Peyer's patch (tissue), 4 donors: ENCODE results near the gene GRK2. TPM values are rescaled to one million over a fixed set of nuclear protein-coding genes. Genes with fewer than 3 reads are reported as not detected.

ENCODE experiments used
- DNase-seq, 3 donors: peaks; one replicate each; pipeline ENCODE4 v3.0.0-alpha.2; 2017 to 2019
- H3K27ac ChIP-seq, 4 donors: fragments of 200-600 bp; sonication (generic); one replicate each; pipeline ENCODE4 v1.5.1; 2016 to 2019
- H3K27me3 ChIP-seq, 2 donors: fragments of 200-600 bp; sonication (generic); one replicate each; pipeline ENCODE4 v1.5.1; 2019
- H3K36me3 ChIP-seq, 3 donors: fragments of 200-600 bp; sonication (generic); one replicate each; pipeline ENCODE4 v1.5.1; 2016 to 2019
- H3K4me1 ChIP-seq, 4 donors: fragments of 200-600 bp; sonication (generic); one replicate each; pipeline ENCODE4 v1.5.1; 2016 to 2019
- H3K4me3 ChIP-seq, 4 donors: fragments of 200-600 bp; sonication (generic); 1 replicate in 3 of 4; 2 replicates in 1 of 4; pipeline ENCODE4 v1.5.1; 2016 to 2019; ENCODE audit warnings: mild to moderate bottlenecking in 1 of 4
- H3K9me3 ChIP-seq, 4 donors: fragments of 200-600 bp; sonication (generic); one replicate each; pipeline ENCODE4 v1.5.1; 2016 to 2019; ENCODE audit warnings: mild to moderate bottlenecking in 1 of 4
- POLR2A ChIP-seq, 2 donors: fragments of 450-650 bp; IDR thresholded peaks; one replicate each; pipeline ENCODE4 v1.5.1; 2017; ENCODE audit warnings: antibody characterized with exemption in 2 of 2, mild to moderate bottlenecking in 2 of 2, moderate library complexity in 2 of 2
- total RNA-seq, 4 donors: library from RNA; depleted of rRNA; stranded (reverse); fragments of >200 nt; gene quantifications; one replicate each; pipeline ENCODE4 v1.1.0, GENCODE V29; 2016
- TF ChIP-seq, protein P1 (sequence below), 6 experiments: fragments of 450-650 bp in 4 of 6; fragments of 200-600 bp in 2 of 6; sonication (generic) in 1 of 6; IDR thresholded peaks; one replicate each; pipeline ENCODE4 v1.5.1; 2017 to 2019; ENCODE audit warnings: antibody characterized with exemption in 6 of 6, mild to moderate bottlenecking in 3 of 6, moderate library complexity in 1 of 6

Gene GRK2
- total RNA-seq, 4 donors from 2014 or later: 103 to 276 (median 163) TPM

DNA sequence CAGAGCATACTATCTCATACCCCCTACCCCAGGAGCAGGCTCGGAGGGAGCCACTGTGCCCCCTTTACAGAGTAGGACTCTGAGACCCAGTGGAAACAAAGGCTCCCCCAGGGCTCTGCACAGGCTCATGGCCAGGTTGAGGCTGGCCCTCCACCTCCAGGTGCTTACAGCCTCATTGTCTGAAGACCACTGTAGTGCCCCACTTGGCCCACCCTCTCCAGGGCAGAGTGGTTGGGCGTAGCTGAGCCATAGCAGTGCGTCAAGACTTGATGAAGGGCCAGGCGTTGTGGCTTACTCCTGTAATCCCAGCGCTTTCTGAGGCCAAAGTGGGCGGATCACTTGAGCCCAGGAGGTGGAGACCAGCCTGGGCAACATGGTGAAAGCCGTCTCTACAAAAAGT, 24.5 kb downstream of the GRK2 start:
- Histone ChIP-seq H3K36me3 (peaks cover 0 to 33% (median 0%) of the 10 kb centered on the region in 3 donors), H3K4me1 (peaks cover 4 to 42% (median 33%) of the 10 kb centered on the region in 4 donors), H3K27me3 (no peaks in the 10 kb centered on the region), H3K27ac (peak overlapping the region in 3 of 4 donors; percentile 31 to 95 (median 94)), H3K9me3 (peaks cover 0 to 8% (median 3%) of the 10 kb centered on the region in 4 donors), H3K4me3 (peak overlapping the region in 1 of 4 donors; percentile 91)
- TF ChIP-seq, protein P1, sequence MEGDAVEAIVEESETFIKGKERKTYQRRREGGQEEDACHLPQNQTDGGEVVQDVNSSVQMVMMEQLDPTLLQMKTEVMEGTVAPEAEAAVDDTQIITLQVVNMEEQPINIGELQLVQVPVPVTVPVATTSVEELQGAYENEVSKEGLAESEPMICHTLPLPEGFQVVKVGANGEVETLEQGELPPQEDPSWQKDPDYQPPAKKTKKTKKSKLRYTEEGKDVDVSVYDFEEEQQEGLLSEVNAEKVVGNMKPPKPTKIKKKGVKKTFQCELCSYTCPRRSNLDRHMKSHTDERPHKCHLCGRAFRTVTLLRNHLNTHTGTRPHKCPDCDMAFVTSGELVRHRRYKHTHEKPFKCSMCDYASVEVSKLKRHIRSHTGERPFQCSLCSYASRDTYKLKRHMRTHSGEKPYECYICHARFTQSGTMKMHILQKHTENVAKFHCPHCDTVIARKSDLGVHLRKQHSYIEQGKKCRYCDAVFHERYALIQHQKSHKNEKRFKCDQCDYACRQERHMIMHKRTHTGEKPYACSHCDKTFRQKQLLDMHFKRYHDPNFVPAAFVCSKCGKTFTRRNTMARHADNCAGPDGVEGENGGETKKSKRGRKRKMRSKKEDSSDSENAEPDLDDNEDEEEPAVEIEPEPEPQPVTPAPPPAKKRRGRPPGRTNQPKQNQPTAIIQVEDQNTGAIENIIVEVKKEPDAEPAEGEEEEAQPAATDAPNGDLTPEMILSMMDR (IDR thresholded peaks at IDR 0.05): no peak
- no peak for TF ChIP-seq POLR2A (IDR thresholded peaks at IDR 0.05)
- no peak for DNase-seq

DNA sequence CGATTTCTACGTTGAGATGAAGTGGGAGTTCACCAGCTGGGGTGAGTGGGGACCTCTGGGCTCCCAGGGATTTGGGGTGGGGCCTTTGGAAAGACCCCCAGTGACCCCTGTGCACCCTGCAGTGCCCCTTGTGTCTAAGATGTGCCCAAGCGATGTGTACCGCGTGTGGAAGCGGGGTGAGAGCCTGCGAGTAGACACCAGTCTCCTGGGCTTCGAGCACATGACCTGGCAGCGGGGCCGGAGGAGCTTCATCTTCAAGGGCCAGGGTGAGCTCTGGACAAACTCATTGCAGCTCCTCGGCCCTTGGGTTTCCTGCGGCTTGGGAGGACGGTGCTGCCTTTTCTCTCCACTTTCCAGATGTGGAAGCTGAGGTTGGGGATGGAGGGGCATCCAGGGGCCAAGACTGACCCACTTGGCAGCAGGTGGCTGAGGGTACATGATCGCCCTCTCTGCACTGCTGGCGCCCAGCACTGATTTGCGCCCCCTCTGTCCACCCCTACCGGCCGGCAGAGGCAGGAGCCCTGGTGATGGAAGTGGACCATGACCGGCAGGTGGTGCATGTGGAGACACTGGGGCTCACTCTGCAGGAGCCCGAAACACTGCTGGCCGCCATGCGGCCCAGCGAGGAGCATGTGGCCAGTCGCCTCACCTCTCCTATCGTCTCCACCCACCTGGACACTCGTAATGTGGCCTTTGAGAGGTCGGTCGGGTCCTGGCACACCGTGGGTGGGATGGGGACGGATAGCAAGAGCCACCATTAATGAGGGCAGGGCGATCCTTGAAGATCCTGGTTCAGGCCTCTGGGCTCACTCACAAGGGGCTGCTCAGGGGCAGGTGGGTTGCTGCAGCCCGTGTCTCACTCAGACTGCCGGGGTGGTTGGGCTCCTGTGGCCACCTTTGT, 25.5 kb downstream of the GRK2 start:
- TF ChIP-seq, protein P1 (IDR thresholded peaks at IDR 0.05): no peak
- no peak for TF ChIP-seq POLR2A (IDR thresholded peaks at IDR 0.05)
- Histone ChIP-seq H3K27me3 (no peaks in the 10 kb centered on the region), H3K9me3 (peaks cover 0 to 9% (median 4%) of the 10 kb centered on the region in 4 donors), H3K27ac (no peak overlapping the region), H3K4me3 (no peak overlapping the region), H3K4me1 (peaks cover 4 to 34% (median 25%) of the 10 kb centered on the region in 4 donors), H3K36me3 (peaks cover 0 to 30% (median 0%) of the 10 kb centered on the region in 3 donors)
- no peak for DNase-seq

DNA sequence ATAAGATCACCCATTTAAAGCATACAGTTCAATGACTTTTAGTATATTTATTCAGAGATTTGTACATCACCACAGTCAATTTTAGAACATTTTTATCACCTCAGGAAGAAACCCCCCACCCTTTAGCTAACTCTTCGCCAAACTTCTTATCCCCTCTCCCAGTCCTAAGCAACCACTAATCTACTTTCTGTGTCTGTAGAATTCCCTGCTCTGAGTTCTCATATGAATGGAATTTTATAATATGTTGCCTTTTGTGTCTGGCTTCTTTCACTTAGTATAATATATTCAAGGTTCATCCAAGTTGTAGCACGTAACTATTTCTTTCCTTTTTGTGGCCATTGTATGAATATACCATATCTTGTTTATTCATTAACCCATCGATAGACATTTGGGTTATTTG, 26.4 kb downstream of the GRK2 start:
- no peak overlapping the region for H3K27ac ChIP-seq
- TF ChIP-seq, protein P1 (IDR thresholded peaks at IDR 0.05): no peak
- no peak for TF ChIP-seq POLR2A (IDR thresholded peaks at IDR 0.05)
- DNase-seq: no peak
- H3K36me3 ChIP-seq: peaks cover 0 to 28% (median 0%) of the 10 kb centered on the region in 3 donors
- peaks cover 0 to 9% (median 4%) of the 10 kb centered on the region in 4 donors for H3K9me3 ChIP-seq
- no peaks in the 10 kb centered on the region for H3K27me3 ChIP-seq
- no peak overlapping the region for H3K4me3 ChIP-seq
- H3K4me1 ChIP-seq: peaks cover 4 to 24% (median 16%) of the 10 kb centered on the region in 4 donors

DNA sequence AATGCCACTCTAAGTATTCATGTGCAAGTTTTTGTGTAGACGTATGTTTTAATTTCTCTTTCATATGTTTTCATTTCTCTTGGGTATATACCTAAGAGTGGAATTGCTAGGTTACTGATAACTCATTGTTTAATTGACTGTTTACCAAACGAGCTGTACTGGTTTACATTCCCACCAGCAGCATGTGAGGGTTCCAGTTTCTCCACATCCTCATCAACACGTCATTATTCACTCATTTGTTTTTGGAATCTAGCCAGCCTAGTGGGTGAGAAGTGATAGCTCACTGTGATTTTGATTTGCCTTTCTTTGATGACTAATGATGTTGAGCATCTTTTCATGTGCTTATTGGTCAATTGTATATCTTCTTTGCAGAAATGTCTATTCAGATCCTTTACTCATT, 26.8 kb downstream of the GRK2 start:
- TF ChIP-seq POLR2A (IDR thresholded peaks at IDR 0.05): no peak
- TF ChIP-seq, protein P1 (IDR thresholded peaks at IDR 0.05): no peak
- peaks cover under 1 to 20% (median 12%) of the 10 kb centered on the region in 4 donors for H3K4me1 ChIP-seq
- H3K9me3 ChIP-seq: peaks cover 0 to 9% (median 4%) of the 10 kb centered on the region in 4 donors
- no peak overlapping the region for H3K4me3 ChIP-seq
- H3K27ac ChIP-seq: no peak overlapping the region
- H3K27me3 ChIP-seq: no peaks in the 10 kb centered on the region
- peaks cover 0 to 30% (median 0%) of the 10 kb centered on the region in 3 donors for H3K36me3 ChIP-seq
- no peak for DNase-seq

DNA sequence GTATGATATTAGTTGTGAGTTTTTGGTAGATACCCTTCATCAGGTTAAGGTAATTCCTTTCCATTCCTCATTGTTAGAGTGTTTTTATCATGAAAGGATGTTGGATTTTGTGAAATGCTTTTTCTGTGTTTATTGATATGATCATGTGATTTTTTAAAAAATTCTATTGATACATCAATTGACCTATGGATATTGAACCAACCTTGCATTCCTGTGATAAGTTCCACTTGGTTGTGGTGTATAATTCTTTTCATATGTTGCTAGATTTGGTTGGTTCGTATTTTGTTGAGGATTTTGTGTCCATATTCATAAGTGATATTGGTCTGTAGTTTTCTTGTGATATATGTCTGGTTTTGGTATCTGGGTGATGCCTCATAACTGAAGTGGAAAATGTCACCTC, 29.6 kb downstream of the GRK2 start:
- Histone ChIP-seq H3K4me3 (no peak overlapping the region), H3K27ac (no peak overlapping the region), H3K9me3 (peaks cover 0 to 9% (median 4%) of the 10 kb centered on the region in 4 donors), H3K4me1 (peaks cover 0 to 6% (median 2%) of the 10 kb centered on the region in 4 donors), H3K36me3 (peaks cover 0 to 47% (median 0%) of the 10 kb centered on the region in 3 donors), H3K27me3 (no peaks in the 10 kb centered on the region)
- TF ChIP-seq POLR2A (IDR thresholded peaks at IDR 0.05): no peak
- TF ChIP-seq, protein P1 (IDR thresholded peaks at IDR 0.05): no peak
- DNase-seq: no peak
